ENCODE data around the gene HPSE2. TPM values are rescaled to one million over a fixed set of nuclear protein-coding genes. Genes with fewer than 3 reads are reported as not detected.

Gene HPSE2
- total RNA-seq, 2 experiments from 2014 or later: not detected

DNA sequence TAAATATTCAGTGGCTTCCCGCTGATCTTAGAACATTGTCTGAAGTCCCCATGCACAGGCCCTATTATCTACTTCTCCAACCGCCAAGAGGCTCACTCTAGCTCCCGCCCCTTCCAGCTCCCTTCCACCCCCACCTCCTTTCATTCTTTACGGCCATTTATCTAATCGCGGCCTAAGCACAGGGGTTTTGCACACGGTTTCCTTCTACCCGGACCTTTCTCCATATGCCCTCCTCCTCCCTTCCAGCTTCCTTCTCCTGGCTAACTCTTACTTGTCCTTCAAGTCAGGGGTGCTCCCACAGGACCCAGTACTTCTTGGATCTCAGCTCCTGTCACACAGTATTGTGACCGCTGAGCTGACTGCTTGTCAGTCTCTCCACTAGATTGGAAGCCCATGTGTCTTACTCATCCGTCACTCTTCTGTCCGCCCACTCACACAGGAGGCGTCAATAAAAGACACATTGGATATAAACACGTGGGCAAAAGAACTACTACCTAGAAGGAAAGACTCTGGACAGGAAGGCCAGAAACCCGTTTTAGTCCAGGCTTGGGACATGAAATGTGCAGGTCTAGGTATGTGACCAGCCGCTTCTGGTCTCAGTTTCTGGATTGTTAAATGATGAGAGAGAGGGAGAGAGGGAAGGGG lies 768.7 kb downstream of the HPSE2 start:
- ChIA-PET POLR2A (no interaction called here), CTCF (interaction anchor here (0.6 to 3.5 kb wide), 23 partner anchors 9 to 965 kb away, joined by 3 to 26 read pairs (median 4); no protein-coding TSS in a partner anchor)
- intact Hi-C loops (cut with DNase I, micrococcal nuclease): loop anchor here (1.0 to 5.0 kb wide), 5 partner anchors 197 to 810 kb away; no protein-coding TSS in a partner anchor
- peak overlapping the region; percentile 75 for H3K4me3 Mint-ChIP-seq
- H3K27ac Mint-ChIP-seq: no peak overlapping the region
- peaks cover 15% of the 10 kb centered on the region for H3K27me3 Mint-ChIP-seq
- H3K4me1 Mint-ChIP-seq: peaks cover 6% of the 10 kb centered on the region
- H3K9me3 Mint-ChIP-seq (ENCODE audit: low read depth): no peaks in the 10 kb centered on the region
- H3K36me3 Mint-ChIP-seq (ENCODE audit: low read depth): no peaks in the 10 kb centered on the region
- DNase-seq (no peak), ATAC-seq (no peak)

DNA sequence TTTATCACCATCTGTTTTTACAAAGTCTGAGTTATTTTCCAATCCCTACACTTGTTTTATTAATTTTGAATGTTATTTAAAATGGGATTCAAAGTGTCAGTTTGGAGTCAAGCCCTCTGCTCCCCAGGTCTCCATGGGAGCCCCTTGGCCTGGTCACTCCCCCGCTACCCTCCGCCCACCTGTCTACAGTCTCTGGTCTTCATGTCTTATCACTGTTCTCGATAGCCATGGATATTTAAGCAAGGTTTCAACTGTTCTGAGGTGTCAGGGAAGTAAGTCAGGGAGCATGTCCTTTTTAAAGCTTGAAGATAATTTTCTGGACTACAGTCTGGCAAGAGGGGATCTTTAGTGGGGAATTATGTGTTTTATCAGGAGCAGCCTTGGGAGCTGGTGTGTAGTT lies 769.8 kb downstream of the HPSE2 start:
- ChIA-PET POLR2A (no interaction called here), CTCF (interaction anchor here (0.9 to 1.2 kb wide), 2 partner anchors 60 to 781 kb away, joined by 4 read pairs; no protein-coding TSS in a partner anchor)
- no peaks in the 10 kb centered on the region for H3K36me3 Mint-ChIP-seq (ENCODE audit: low read depth)
- no peak overlapping the region for H3K4me3 Mint-ChIP-seq
- DNase-seq (no peak), ATAC-seq (no peak)
- no peak overlapping the region for H3K27ac Mint-ChIP-seq
- H3K4me1 Mint-ChIP-seq: peaks cover 6% of the 10 kb centered on the region
- H3K27me3 Mint-ChIP-seq: peaks cover 14% of the 10 kb centered on the region
- no peaks in the 10 kb centered on the region for H3K9me3 Mint-ChIP-seq (ENCODE audit: low read depth)
- intact Hi-C loops (cut with DNase I, micrococcal nuclease): loop anchor here in 1 of 2 experiments (5.0 kb wide), 1 partner anchor 576 kb away; no protein-coding TSS in a partner anchor

DNA sequence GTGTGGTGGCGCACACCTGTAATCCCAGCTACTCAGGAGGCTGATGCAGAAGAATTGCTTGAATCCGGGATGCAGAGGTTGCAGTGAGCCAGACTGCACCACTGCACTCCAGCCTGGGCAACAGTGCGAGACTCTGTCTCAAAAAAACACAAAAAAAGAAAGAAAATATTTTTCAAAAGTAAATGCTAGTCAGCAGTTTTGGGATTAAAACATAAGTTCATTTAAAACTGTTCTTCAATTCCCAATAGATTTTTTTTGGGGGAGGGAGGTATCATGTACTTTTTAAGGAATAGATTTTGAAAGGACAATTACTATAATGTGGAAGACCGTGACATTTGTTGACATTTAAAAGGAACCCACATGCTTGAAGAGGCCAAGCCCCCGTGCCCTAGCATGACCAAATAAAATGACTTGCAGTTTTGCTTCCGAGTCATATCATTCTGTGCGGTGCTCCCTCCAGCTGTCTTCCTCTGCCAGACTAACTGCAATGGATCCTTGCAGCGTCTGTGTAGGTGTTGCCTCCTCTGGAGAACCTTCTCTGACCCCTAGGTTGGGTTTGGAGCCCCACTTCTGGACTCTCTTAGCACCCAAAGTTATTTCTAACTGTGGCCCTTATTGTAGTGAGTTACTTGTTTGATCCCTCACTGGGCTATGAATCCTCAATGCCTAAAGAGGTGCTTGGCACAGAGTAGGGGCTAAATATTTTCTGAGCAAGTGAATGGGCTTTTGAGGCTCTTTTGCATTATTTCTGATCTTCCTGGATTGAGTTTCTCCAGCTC lies 771.5 kb downstream of the HPSE2 start:
- peaks cover 14% of the 10 kb centered on the region for H3K27me3 Mint-ChIP-seq
- H3K4me1 Mint-ChIP-seq: peaks cover 6% of the 10 kb centered on the region
- no peak overlapping the region for H3K4me3 Mint-ChIP-seq
- DNase-seq (no peak), ATAC-seq (peak; percentile 36)
- intact Hi-C loops (cut with DNase I, micrococcal nuclease): no loop called here
- POLR2A ChIA-PET: no interaction called here
- no peaks in the 10 kb centered on the region for H3K9me3 Mint-ChIP-seq (ENCODE audit: low read depth)
- no peaks in the 10 kb centered on the region for H3K36me3 Mint-ChIP-seq (ENCODE audit: low read depth)
- CTCF ChIA-PET: no interaction called here
- no peak overlapping the region for H3K27ac Mint-ChIP-seq

DNA sequence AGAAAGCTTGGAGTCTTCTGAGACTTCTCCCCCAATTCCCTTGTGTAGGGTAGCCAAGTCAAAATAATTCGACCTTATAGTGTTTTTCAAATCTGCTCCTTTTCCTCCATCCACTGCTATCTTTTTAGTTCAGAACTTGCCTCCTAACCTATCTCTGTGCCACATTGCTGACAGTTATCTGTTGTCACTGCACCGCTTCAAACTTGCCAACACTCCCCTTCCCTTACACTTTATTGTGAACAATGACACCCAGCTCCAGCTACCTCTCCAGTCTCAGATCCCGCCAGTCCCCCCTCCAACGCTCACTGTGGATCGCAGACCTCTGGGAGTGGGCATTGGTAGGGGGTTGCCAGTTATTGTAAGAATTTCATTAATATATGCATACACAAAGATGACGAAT lies 772.6 kb downstream of the HPSE2 start:
- no peak for ATAC-seq
- ChIA-PET POLR2A (no interaction called here), CTCF (interaction anchor here (0.7 to 0.8 kb wide), 2 partner anchors 27 to 42 kb away, joined by 3 to 4 read pairs; no protein-coding TSS in a partner anchor)
- Mint-ChIP-seq H3K27ac (no peak overlapping the region), H3K36me3 (ENCODE audit: low read depth) (no peaks in the 10 kb centered on the region), H3K4me3 (no peak overlapping the region), H3K27me3 (peaks cover 10% of the 10 kb centered on the region), H3K4me1 (peaks cover 6% of the 10 kb centered on the region), H3K9me3 (ENCODE audit: low read depth) (no peaks in the 10 kb centered on the region)
- no peak for DNase-seq
- intact Hi-C loops (cut with DNase I, micrococcal nuclease): no loop called here

DNA sequence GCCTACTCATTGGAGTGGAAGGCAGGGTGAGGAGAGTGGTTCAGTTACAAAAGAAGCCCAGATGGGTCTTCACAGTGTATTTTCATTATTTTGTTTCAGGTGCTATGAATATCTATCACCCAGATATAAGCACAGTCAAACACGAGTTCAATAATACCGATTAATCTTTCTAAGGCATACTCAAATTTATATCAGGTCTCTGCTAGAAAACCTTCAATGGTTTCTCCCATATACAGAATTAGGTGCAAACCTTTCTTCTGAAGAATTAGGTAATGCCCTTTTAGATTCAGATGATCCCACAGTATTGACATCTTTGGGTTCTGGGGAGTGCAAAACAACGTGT lies 774.2 kb downstream of the HPSE2 start:
- DNase-seq (no peak), ATAC-seq (no peak)
- ChIA-PET POLR2A (no interaction called here), CTCF (interaction anchor here (0.8 kb wide), 1 partner anchor 783 kb away, joined by 3 read pairs; no protein-coding TSS in a partner anchor)
- H3K27ac Mint-ChIP-seq: no peak overlapping the region
- H3K4me3 Mint-ChIP-seq: no peak overlapping the region
- H3K27me3 Mint-ChIP-seq: peaks cover 9% of the 10 kb centered on the region
- no peaks in the 10 kb centered on the region for H3K9me3 Mint-ChIP-seq (ENCODE audit: low read depth)
- intact Hi-C loops (cut with DNase I, micrococcal nuclease): no loop called here
- H3K4me1 Mint-ChIP-seq: no peaks in the 10 kb centered on the region
- H3K36me3 Mint-ChIP-seq (ENCODE audit: low read depth): no peaks in the 10 kb centered on the region

DNA sequence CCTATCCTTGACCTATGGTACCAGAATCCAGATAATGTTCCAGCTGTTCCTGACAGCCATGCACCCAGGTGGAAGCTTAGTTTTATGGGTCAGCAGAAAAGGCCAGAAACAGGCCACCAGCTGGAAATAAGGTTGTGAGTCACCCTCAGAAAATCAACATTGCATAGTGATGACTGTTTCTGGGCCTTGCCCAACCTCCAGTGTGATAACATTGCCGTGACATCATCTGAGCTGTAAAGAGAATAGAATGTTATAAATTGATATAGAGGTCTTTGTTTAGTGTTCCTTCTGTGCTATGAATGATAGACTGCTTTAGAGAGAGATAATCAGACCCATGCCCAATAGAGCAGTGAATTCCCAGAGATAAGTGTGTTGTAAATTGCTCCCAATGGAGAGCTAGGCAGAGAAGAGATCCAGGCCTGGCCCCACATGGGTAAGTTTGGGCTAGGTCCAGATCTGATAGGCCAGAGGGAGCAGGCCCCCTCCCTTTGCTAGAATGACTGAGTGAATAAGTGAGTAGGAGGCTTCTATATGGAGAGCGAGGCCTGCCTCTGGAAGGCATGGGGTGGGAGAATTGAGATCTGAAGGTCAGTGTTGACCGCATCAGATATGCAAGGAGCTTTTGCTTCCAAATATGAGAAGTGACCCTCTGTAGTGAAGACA lies 774.7 kb downstream of the HPSE2 start:
- DNase-seq: no peak
- Mint-ChIP-seq H3K27me3 (peaks cover 7% of the 10 kb centered on the region), H3K4me1 (no peaks in the 10 kb centered on the region), H3K36me3 (ENCODE audit: low read depth) (no peaks in the 10 kb centered on the region), H3K4me3 (no peak overlapping the region), H3K9me3 (ENCODE audit: low read depth) (no peaks in the 10 kb centered on the region), H3K27ac (no peak overlapping the region)
- ChIA-PET POLR2A (no interaction called here), CTCF (interaction anchor here (0.8 kb wide), 1 partner anchor 783 kb away, joined by 3 read pairs; no protein-coding TSS in a partner anchor)
- intact Hi-C loops (cut with DNase I, micrococcal nuclease): no loop called here
- ATAC-seq: peak; percentile 26

DNA sequence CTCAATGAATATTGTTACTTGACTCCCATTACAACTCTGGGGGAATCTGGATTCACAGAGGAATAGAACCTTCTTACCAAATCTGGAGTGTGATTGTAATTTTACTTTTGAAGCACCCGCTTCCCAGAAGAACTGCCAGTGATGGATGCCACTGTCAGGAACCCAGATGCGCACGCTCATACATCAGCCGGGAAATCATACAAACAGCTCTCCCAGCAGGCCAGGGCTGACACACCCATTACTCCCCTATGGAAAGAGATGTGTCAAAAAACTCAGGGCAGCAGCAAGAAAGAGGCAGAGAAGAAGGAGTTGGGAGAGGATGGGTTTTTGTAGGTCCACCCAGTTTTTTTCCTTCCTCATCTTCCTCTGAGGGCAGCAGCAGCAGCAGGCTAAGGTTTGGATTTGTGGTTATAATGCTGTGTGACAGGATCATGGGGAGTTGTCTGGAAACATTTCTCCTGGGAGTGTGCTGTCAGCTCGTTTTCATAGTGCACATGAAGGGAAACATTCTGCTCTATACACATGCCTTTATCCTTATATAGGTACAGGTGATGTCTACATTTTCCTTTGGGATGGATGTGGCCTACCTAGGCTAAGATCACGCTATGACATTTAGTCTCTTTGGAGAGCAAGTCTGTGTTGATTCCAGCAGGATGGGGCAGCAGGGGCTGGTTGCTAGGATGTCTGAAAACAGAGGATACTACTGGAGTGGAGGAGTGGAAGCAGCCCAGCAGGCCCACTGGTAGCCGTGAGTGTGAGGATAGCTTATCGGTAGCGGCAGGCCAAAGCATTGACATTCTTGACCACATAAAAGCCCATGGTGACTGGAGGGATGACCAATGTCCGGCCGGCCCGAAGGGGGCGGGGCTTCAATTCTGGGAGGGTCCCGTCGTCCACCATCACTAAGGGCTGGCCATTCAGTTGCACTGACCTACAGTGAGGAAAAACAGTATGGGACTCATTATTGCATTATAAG lies 776.6 kb downstream of the HPSE2 start:
- CTCF ChIA-PET: interaction anchor here (0.8 kb wide), 1 partner anchor 731 kb away, joined by 3 read pairs; no protein-coding TSS in a partner anchor
- no peak for ATAC-seq
- no peaks in the 10 kb centered on the region for H3K4me1 Mint-ChIP-seq

DNA sequence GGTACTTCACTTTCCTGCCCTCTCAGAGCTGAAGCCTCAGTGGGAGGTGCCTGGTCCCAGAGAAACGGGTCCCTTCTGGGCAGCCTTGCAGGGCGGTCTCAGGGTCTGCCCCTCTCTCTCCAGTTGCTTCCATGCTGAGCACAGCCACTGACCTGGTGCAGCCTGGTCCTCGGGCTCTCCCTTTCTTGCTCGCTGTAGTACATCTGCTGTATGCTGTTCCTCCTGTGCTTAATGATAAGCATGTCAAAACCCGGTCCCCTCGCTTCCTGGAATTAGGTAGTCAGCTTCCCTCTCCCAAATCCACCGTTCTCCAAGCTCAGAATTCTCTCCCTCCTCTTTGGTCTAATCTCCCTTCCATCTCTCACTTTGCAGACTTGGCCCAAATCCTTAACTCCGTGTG lies 777.9 kb downstream of the HPSE2 start:
- Mint-ChIP-seq H3K27ac (no peak overlapping the region), H3K27me3 (peaks cover 8% of the 10 kb centered on the region), H3K36me3 (ENCODE audit: low read depth) (no peaks in the 10 kb centered on the region), H3K9me3 (ENCODE audit: low read depth) (no peaks in the 10 kb centered on the region), H3K4me3 (no peak overlapping the region), H3K4me1 (no peaks in the 10 kb centered on the region)
- DNase-seq (no peak), ATAC-seq (no peak)
- ChIA-PET POLR2A (no interaction called here), CTCF (interaction anchor here (1.4 kb wide), 1 partner anchor 9 kb away, joined by 7 read pairs; no protein-coding TSS in a partner anchor)
- intact Hi-C loops (cut with DNase I, micrococcal nuclease): no loop called here

More for the DNA sequence above, 776.6 kb downstream of the HPSE2 start:
- Mint-ChIP-seq H3K9me3 (ENCODE audit: low read depth) (no peaks in the 10 kb centered on the region), H3K27ac (no peak overlapping the region), H3K4me3 (no peak overlapping the region), H3K36me3 (ENCODE audit: low read depth) (no peaks in the 10 kb centered on the region), H3K27me3 (peaks cover 6% of the 10 kb centered on the region)
- intact Hi-C loops (cut with DNase I, micrococcal nuclease): no loop called here
- no peak for DNase-seq
- POLR2A ChIA-PET: no interaction called here

DNA sequence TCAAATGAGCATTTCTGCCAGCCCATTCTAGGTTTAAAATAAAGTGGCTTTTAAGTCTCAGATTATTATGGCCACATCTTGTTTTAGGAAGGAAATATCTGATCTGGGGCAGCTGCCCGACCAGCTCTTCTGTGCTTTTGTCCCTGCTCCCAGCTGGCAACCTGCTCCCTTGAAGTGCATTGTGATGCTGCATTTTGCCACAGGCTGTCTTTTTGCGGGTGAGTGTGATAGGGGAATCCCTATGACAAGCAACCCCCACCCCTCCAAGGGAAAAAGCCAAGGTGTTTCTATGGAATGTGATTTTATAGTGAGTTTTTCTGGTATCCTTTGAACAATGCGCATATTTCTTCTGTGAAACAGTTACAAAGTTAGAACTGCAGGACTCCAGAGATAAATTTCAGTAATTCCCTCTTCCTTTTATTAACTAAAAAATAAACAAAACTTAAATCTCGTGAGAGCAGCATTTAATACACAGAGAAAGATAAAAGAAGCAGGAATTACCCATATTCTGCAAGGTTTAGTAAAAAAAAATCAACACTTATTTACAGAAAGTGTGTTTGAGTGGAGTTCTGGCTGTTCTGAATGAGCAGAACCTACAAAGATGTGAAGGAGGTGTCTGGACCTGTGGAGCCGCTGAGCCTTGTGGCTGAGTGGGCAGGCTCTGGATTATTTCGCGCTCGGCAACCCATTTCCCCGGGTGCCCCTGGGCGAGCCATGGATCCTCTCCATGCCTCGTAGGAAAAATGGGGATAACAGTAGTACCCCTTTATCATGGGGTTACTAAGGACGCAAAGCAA lies 778.8 kb downstream of the HPSE2 start:
- H3K4me3 Mint-ChIP-seq: no peak overlapping the region
- H3K27me3 Mint-ChIP-seq: peaks cover 12% of the 10 kb centered on the region
- no peaks in the 10 kb centered on the region for H3K36me3 Mint-ChIP-seq (ENCODE audit: low read depth)
- intact Hi-C loops (cut with DNase I, micrococcal nuclease): no loop called here
- ChIA-PET CTCF (interaction anchor here (1.1 to 1.4 kb wide), 2 partner anchors 10 kb away, joined by 3 to 7 read pairs; no protein-coding TSS in a partner anchor), POLR2A (no interaction called here)
- H3K4me1 Mint-ChIP-seq: no peaks in the 10 kb centered on the region
- no peak for DNase-seq
- no peak for ATAC-seq
- H3K27ac Mint-ChIP-seq: no peak overlapping the region
- no peaks in the 10 kb centered on the region for H3K9me3 Mint-ChIP-seq (ENCODE audit: low read depth)

DNA sequence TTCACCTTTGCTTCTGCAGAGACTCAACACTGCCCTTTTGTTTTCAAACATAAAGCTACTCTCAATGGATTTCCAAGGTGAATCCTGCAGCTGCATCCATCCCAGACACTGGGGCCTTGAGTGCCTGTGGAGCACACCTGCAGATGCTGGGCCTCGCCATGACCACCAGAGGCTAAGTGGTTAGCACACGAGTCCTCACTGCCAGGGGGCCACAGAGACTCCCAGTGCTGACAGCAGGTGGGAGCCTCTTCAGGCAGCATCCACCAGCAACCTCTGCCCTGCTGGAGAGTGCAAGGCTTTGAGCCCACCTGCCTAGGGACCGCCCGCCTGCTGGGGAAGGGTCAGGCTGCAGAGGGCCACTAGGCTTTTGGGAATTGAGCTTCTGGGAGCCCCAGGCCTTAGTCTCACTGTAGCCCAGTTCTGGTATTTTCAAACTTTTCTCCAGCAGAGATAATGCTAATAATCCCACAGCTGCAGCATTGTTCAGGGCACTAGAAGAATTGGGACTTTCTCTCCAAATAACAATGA lies 779.5 kb downstream of the HPSE2 start:
- H3K36me3 Mint-ChIP-seq (ENCODE audit: low read depth): no peaks in the 10 kb centered on the region
- no peak for DNase-seq
- POLR2A ChIA-PET: no interaction called here
- no peak for ATAC-seq
- H3K27ac Mint-ChIP-seq: no peak overlapping the region
- CTCF ChIA-PET: interaction anchor here (1.1 kb wide), 1 partner anchor 11 kb away, joined by 3 read pairs; no protein-coding TSS in a partner anchor
- intact Hi-C loops (cut with DNase I, micrococcal nuclease): no loop called here
- H3K4me1 Mint-ChIP-seq: no peaks in the 10 kb centered on the region
- no peaks in the 10 kb centered on the region for H3K9me3 Mint-ChIP-seq (ENCODE audit: low read depth)
- no peak overlapping the region for H3K4me3 Mint-ChIP-seq
- H3K27me3 Mint-ChIP-seq: peaks cover 14% of the 10 kb centered on the region
